ENCODE measurements around the gene MESP2. TPM values are rescaled to one million over a fixed set of nuclear protein-coding genes. Genes with fewer than 3 reads are reported as not detected.

The MESP2 gene
- total RNA-seq, 1 experiment from 2014 or later, result 1.4 TPM

DNA sequence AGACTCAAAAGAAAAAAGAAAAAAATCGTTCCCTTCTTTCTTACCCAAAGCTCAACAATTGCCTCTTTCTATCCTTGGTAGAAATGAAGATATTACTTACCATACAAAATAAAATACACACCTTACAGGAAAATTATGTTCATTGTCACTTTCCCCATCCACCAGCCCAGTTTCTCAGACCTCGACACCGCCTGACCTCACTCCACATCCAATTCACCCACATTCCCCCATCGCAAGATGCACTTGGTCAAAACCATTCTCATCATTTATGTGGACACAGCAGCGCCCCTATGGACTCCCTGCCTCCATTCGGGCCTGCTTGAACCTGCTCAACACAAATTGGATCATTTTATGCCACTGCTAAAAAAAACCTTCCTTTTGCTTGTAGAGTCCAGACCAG is 31.6 kb downstream of the MESP2 start:
- DNase-seq (ENCODE audit: low read depth), result no peak
- in situ Hi-C loops (cut with HindIII; ENCODE audit: low pct_unique_long_range_greater_than_20kb, low sequenced_read_pairs), result no loop called here

DNA sequence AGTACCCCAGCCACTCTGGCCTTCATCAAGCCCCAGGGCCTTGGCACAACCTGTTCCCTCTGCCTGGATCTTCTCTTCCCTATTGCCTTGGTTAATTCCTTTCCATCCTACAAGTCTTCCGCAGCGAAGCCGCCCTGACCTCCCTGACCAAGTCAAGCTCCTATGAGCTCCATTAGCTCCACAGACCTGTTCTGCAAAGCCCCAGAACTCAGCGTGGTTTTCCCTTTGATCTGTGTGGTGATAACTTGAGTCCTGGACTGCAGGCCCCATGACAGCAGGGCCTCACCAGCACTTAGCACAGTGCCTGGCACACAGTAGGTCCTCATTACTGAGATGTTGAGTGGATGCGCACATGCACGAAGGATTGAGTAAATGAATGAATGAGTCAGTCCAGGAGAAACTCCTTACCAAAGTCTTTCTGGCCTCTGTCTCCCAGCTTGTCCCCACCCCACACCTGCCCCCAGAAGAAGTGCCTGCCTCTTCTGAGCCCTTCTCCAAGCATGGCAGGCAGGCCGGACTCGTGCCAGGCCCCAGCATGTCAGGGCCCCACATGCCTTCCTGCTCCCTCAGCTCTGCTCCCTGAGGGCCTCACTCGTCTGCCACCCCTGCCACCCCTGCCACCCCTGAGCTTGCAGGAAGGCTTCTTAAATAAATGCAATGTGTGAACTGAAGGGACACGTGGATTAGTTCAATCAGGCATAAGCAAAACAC is 32.2 kb downstream of the MESP2 start:
- in situ Hi-C loops (cut with HindIII; ENCODE audit: low pct_unique_long_range_greater_than_20kb, low sequenced_read_pairs), result no loop called here
- no peak for DNase-seq (ENCODE audit: low read depth)

DNA sequence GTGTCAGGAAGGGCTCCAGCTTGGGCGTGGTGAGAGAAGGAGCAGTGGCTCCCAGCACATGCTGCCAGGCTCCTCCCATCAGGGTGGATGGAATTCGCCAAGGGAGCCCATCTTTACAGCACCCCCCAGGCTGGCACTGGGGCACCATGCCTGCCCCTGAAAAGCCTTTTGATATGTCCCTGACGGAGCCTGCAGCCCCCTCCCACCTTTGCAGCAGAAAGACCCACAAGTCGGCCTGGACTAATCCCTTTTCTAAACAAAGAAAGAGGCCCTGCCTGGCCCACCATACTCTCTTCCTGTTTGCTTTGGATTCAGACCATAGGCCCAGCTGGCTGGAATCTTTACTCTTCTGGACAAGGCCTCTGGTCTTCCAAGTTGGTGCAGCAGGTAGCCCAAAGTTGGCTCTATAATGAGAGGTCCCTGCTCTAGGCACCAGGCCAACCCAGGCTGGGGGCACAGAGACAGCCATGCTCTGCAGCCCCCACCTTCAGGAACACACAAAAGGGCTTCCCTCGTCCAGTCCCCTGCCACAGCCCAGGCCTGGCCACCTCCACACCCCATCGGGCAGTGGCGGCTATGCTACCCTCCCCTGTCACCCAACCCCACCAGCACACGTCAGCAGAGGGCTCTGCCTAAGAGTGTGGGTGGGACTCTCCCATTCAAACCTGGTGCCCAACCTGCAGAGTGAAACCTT is 33.1 kb downstream of the MESP2 start:
- DNase-seq (ENCODE audit: low read depth), result no peak
- in situ Hi-C loops (cut with HindIII; ENCODE audit: low pct_unique_long_range_greater_than_20kb, low sequenced_read_pairs), result no loop called here

DNA sequence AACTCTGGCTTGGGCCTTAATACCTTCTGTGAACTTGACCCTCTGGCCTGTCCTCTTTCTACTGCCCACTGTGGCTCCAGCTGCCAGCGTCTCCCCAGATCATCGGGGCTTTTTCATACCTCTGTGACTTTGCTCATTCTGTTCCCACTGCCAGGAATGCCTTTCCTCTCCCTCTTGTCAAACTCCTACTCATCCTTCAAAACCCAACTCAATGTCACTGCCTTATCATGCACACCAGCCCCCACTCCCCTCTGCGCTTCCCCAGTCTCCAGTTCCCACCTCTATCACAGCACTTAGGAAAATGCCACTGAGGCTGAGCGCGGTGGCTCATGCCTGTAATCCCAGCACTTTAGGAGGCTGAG is 33.6 kb downstream of the MESP2 start:
- in situ Hi-C loops (cut with HindIII; ENCODE audit: low pct_unique_long_range_greater_than_20kb, low sequenced_read_pairs), result no loop called here
- no peak for DNase-seq (ENCODE audit: low read depth)

DNA sequence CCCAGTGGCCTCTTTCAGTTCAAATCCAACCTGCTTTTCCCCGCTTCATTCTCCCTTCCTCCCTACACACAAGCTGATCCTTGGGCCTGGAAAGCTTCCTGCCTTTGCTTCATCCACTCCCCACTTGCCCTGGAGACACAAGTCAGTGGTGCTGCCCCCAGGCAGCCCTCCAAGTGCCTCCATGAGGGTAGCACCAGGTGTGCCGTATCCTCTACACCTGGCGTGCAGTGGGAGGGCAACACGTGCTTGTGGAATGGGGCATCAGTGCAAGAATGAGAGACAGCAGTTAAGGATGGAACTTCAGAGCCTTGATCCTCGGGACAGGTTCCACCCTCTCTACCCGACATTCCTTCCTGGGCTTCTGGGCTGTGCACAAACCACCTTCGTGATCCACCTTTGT is 34.7 kb downstream of the MESP2 start:
- DNase-seq (ENCODE audit: low read depth), result no peak

DNA sequence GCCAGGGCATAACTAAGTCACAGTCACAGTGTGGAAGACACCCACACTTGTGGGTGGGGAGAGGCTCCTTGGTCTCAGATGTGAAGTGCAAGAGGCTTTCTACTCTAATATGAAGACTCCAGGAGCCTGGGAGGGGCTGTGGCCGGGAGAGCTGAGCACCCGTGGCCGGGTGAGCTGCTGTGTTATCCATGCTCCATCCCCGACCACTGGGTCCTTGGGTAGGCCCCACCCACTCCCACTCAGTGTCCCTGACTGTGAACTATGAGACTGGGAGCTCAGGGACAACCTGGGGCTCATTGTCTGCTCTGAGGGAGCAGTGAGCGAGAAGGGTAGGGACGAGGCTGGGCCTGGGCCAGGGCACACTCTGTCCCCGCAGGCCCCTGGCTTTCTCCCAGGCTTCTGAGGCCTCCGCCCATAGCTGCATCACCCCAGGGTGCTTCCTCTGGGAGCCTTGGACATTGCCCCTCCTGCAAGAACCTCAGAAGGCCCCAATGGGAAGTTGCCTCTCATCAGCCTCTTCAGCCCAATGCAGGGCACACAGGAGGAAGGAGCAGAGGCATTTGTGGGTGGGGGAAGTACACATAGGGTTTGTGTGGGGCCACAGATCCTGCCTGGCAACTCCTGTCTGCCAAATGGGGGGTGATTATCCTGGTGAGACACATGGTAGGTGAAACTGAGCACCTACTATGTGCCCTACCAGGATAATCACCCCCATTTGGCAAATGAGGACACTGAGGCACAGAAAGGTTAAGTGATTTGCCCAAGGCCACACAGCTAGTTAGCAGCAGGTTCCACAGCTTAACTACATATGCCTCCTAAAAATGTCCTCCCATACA is 36.1 kb downstream of the MESP2 start:
- DNase-seq (ENCODE audit: low read depth), result no peak
- in situ Hi-C loops (cut with HindIII; ENCODE audit: low pct_unique_long_range_greater_than_20kb, low sequenced_read_pairs), result no loop called here

More for the DNA sequence above, 34.7 kb downstream of the MESP2 start:
- in situ Hi-C loops (cut with HindIII; ENCODE audit: low pct_unique_long_range_greater_than_20kb, low sequenced_read_pairs), result no loop called here

DNA sequence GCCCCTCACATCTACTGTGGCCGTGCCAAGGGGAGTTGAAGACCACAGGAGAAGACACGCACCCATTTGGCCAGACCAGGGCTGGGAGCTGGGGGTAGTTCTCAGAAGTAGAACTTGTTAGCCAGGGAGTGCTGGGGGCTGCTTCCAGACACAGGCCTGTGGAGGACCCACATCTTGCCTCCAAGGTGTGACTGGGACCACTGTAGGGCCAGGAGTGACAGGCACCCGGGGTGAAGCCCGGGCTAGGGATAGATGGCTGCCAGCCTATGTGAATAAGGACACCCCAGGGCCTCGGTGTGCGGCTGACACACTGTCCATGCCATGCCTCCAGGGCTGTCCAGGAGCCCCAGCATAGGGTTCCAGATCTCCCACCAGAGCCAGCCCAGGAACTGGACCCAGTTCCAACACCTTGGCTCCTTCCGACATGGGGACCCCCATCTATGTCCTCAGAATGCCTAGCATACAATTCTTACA is 36.8 kb downstream of the MESP2 start:
- DNase-seq (ENCODE audit: low read depth), result no peak
- in situ Hi-C loops (cut with HindIII; ENCODE audit: low pct_unique_long_range_greater_than_20kb, low sequenced_read_pairs), result no loop called here

DNA sequence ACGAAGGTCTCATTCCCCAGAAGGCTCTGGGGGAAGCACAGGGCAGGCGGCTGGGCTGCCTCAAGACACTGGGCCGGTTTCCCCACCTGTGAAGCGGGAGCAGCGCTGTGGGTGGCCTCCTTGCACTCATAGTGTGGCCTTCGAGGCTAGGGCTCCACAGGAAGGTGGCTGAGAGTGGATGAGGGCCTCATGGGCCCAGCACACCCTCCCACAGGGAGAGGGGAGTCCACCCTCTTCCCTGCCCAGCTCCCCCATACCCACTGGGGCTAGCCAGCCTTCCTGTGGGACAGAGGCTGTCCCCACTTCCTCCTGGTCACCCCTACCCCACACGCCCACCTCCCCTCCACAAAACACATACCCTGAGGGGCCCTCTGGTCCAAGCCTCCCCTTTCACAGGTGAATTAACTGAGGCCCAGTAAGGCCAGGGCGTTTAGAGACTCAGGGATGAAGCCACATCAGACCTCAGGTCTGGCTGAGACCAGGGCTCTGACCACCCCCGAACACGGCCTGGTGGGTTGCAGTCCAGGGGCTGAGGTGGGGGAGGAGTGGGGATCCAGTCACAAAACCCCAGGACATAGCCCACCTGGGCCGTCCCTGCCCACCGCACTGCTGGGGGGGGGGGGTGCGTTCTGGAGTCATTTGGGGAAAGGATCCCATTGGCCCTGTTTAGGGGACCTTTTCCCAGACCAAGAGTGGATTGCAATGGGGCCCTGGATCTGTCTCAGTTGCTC is 37.4 kb downstream of the MESP2 start:
- in situ Hi-C loops (cut with HindIII; ENCODE audit: low pct_unique_long_range_greater_than_20kb, low sequenced_read_pairs), result no loop called here

DNA sequence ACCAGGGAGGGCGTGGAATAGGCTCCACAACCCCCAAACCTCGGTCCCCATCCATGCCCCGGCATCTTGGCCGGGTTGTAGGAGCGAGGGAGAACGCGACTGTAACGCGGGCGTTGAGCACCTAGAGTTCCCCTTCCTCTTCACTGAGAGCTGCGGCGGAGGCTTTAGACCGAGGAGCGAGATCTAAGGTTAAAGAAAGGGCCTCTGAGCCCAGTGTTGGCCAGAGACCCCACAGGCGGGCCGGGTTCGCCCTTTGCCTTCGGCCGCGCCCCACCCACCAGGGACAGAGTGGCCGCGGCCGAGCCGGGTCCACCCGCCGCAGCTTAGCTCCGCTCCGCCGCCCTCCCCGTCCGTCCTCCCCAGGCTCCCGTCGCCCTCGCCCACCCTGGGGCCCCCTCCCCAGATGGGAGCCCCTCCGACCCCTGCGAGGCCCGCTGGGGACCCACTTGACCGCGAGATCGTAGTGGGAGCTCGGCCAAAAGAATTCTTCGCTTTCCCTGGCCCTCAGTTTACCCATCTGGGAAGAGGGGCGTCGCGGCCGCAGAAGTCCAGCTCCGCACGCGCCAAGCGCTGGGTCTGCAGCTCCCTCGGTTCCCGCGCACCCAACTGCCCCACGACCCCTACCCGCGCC is 38.1 kb downstream of the MESP2 start:
- no peak for DNase-seq (ENCODE audit: low read depth)
- in situ Hi-C loops (cut with HindIII; ENCODE audit: low pct_unique_long_range_greater_than_20kb, low sequenced_read_pairs), result no loop called here

More for the DNA sequence above, 37.4 kb downstream of the MESP2 start:
- DNase-seq (ENCODE audit: low read depth), result no peak

DNA sequence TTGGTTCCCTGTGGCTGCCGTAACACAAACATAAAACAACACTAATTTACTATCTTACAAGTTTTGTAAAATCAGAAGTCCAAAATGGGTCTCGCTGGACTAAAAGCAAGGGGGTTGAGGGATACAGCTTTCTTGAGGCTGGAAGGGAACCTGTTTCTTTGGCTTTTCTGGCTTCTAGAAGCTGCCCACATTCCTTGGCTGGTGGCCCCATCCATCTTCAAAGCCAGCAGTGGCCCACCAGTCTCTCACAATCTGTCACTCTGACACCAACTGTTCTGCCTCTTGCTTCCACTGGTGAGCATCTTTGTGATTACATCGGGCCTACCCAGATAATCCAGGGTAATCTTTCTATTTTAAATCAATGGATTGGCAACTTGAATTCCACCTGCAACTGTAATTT is 39.6 kb downstream of the MESP2 start:
- in situ Hi-C loops (cut with HindIII; ENCODE audit: low pct_unique_long_range_greater_than_20kb, low sequenced_read_pairs), result no loop called here
- DNase-seq (ENCODE audit: low read depth), result no peak

DNA sequence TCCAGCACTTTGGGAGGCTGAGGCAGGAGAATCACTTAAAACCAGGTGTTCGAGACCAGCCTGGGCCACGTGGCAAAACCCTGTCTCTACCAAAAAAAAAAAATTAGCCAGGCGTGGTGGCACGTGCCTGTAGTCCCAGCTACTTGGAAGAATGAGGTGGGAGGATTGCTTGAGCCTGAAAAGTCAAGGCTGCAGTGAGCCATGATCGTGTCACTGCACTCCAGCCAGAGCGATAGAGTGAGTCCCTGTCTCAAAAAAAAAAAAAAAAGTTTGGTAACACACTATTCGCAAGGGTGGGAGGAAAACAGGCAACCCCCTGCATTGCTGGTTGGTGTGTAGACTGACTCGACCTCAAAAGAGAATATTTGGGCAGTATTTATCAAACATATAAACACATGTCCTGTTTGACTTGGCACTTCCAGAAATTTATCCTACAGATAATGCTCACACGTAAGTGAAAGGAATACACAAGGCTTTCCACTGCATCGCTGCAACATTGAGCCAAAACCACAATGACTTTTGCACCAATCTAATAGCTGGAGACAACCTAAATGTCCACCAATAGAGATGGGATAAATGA is 41.7 kb downstream of the MESP2 start:
- in situ Hi-C loops (cut with HindIII; ENCODE audit: low pct_unique_long_range_greater_than_20kb, low sequenced_read_pairs), result no loop called here
- no peak for DNase-seq (ENCODE audit: low read depth)

DNA sequence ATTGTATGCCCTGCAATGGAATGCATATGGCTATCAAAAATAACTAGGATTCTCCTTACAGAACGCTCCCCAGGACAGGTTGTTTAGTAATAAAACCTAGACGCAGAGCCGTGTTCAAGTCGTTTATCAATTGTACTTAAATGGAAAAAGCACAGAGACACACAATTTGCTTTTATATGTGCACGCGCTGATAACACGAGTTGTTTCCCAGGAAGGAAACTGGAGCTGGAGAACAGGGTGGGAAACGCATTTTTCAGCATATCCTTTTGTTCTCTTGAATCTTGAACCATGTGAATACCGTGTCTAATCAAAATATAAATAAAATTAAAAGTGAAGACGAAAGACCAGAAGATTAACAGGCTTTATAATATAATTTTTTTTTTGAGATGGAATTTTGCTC is 42.2 kb downstream of the MESP2 start:
- no peak for DNase-seq (ENCODE audit: low read depth)
- in situ Hi-C loops (cut with HindIII; ENCODE audit: low pct_unique_long_range_greater_than_20kb, low sequenced_read_pairs), result no loop called here

DNA sequence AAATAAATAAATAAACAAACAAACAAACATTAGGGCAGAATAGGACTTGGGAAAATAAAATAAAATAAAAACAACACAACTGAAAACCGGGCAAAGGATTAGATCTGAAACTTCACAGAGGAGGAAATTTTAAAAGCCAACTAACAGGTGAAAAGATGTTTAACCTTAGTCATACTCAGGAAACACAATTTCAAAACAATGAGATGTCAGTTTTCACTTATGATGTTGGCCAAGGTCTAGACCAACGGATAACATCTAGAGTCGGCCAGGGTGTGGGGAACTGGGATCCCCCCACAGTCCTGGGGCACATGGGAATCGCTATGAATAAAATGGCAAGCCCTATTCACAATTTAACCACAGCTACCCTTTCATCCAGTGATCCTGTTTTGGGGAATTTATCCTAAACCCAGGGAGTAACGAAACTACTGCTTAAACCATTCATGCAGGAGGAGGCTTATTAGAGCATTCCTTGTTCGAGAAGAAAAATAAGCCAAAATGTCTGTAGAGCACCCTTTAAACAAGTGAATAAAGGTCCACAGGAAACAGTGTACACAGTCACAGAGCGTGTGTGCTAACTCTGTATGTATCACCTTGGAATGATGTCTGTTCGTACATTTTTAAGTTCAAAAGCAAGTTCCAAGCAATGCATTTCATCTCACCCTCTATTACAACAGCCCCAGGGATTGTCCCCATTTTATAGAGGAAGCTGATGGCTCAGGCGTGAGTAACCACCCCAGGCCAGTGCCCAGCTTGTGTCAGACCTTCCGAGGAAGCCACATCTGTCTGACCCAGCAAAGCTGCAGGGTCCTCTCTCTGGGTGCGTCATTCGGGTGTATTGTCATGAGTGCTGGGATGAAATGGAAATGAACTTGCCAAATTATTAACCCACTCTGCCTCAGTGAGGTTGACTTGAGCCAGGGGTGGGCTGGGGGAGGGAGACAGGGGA is 44.8 kb downstream of the MESP2 start:
- in situ Hi-C loops (cut with HindIII; ENCODE audit: low pct_unique_long_range_greater_than_20kb, low sequenced_read_pairs), result no loop called here
- no peak for DNase-seq (ENCODE audit: low read depth)

DNA sequence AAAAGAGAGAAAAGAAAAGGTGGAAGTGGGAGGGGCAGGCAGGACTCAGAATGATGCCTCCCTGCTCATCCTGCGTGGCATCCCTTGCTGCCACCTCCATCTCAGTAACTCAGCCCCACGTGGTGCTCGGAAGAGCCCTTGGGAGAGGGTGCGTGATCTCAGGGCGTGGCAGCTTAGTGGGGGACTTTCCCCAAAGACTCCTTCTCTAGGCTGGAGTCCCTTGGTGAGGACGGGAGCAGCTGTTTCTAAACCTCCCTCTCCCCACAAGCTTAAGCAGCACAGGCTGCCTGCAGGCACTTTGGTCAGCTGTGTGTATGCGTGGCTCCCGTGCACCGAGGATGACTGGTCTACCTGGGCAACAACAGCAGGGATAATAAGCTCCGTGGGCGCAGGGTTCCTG is 45.9 kb downstream of the MESP2 start:
- in situ Hi-C loops (cut with HindIII; ENCODE audit: low pct_unique_long_range_greater_than_20kb, low sequenced_read_pairs), result no loop called here
- no peak for DNase-seq (ENCODE audit: low read depth)

DNA sequence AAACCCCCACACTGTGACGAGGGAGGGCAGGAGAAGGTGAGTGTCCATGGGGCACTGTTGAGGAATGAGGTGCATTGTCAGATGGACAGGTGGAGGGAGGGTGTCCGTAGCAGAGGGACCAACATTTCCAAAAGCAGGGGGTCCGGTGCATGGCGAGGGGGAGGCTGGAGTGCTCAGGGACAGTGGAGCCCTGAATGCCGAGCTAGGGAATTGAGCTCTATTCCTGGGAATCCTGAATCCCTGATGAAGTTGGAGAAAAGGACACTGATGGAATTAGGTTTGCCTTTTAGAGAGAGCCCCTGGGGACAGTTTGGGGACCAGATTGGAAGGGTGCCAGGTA is 46.4 kb downstream of the MESP2 start:
- in situ Hi-C loops (cut with HindIII; ENCODE audit: low pct_unique_long_range_greater_than_20kb, low sequenced_read_pairs), result no loop called here
- no peak for DNase-seq (ENCODE audit: low read depth)

DNA sequence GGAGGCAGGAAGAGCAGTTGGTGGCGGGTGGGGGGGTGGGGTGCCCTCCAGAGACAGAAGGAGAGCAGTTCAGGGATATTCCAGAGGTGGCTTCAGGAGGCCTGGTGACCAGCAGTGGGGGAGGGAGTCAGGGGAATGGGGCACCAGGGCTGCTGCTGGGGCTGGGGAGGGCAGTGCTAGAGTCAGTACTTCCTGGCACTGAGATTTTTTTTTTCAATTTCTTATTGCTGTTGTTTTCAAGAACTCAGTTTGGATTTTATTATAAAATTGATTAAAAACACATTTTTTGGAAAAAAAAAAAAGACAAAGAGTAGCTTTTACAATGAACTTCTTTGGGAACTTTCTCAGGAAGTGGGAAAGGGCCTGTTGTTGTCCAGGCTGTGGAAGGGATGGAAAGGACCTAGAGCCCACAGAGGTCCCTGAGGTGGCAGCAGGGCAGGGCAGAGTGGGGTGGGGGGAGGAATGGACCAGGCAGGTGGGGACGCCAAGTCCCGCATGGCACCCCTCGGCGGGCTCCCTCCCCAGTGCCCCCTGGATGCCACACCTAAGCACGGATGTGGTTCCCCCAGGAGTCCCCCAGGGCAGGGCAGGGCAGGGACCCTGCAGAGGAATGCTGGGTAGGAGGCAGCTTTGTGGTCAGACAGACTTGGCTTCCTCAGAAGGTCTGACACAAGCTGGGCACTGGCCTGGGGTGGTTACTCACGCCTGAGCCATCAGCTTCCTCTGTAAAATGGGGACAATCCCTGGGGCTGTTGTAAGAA is 47.0 kb downstream of the MESP2 start:
- DNase-seq (ENCODE audit: low read depth), result no peak
- in situ Hi-C loops (cut with HindIII; ENCODE audit: low pct_unique_long_range_greater_than_20kb, low sequenced_read_pairs), result no loop called here
